Measurements from ENCODE around the gene SRGAP1. TPM values are rescaled to one million over a fixed set of nuclear protein-coding genes. Genes with fewer than 3 reads are reported as not detected.
A peak's percentile ranks its signal among the peaks of the same experiment; 100 is the strongest.

Gene SRGAP1
- total RNA-seq, 1 experiment from 2014 or later = 10.9 TPM

- no peak for DNase-seq (ENCODE audit: low read depth)
Measured at GRCh38 chr12:63964301-63964700, 119.8 kb downstream of the SRGAP1 start.

- no peak for DNase-seq (ENCODE audit: low read depth)
Measured at GRCh38 chr12:63965936-63966605, 121.6 kb downstream of the SRGAP1 start.

- DNase-seq (ENCODE audit: low read depth) = no peak
Measured at GRCh38 chr12:63966606-63966975, 122.1 kb downstream of the SRGAP1 start.

DNA sequence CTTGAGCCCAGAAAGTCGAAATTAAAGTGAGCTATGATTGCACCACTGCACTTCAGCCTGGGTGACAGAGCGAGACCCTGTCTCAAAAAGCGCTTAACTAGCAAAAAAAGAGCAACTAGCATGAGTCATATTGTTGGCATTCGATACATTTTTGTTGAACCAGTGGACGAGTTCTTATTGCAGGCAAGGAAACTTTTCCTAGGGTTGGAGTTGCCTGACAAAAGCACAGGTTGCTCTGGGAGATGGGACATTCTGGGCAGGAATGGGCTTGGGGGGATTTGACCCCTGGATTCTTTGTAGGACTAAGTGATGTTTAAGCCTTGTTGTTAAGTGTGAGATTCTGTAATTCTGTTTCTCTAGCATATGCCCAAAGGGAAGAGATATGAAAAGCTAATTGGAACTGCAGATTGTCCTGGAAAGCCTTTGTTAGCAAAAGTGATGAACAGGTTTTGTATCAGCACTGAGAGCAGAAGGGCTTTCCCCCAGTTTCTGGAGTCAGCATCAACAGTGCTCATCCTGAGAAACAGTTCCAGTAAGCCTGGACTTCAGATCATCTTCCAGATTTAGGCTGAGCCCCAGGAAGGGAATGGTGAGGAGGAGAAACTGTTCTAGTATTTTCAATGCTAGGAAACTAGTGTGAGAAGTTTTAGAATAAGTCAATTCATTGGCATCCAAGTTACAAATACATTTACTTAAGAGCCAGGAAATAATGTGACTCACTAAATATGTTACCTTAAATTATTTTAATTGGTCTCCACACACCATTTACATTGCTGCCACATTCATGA is 123.1 kb downstream of the SRGAP1 start:
- peak; percentile 64 for DNase-seq (ENCODE audit: low read depth)

GRCh38 chr12:63968673-63969072 is 124.2 kb downstream of the SRGAP1 start:
- DNase-seq (ENCODE audit: low read depth) = no peak

DNA sequence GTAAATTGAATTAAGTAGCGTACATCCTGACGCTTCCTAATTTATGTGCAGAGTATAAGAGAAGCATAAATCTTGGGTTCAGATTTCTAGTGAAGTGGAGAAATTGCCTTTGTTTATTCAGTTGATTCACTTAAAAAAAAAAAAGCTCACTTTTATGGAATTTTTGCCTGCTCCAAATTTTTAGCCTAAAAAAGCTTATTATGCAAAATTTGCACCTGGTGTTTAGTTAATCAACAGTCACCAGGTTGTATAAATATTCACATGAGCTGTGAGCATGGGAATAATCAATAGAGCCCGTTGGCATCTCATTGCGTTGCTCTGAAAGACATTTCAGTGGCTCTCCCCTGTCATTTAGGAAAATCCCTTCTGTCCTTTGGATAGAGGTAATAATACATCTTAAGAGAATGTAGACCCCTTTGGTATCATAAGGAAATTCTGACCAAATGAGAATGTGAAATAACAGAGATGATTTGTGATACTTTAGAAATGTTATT is 132.4 kb downstream of the SRGAP1 start:
- DNase-seq (ENCODE audit: low read depth) = no peak

DNA sequence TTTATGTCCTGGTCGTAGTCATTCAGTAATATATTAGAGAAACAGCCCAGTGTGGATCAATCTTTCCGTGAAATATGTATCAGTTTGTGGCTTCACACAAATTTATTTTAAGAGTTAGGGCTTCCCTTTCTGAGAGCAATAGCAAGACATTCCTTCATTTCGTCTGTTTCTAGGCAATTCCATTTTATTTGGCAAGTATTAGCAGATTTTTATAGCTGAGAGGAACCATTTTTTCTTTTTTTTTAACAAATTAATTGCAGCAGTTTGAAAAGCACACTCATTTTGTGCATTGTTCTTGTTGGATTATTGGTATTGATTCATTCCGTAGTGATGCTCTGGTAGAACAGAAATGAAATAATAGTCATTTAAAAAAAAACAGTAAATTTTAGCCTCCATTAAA is 132.9 kb downstream of the SRGAP1 start:
- no peak for DNase-seq (ENCODE audit: low read depth)

- DNase-seq (ENCODE audit: low read depth) = peak; percentile 83
Measured at GRCh38 chr12:63978519-63978918, 134.0 kb downstream of the SRGAP1 start.

- no peak for DNase-seq (ENCODE audit: low read depth)
Measured at GRCh38 chr12:63980211-63980610, 135.7 kb downstream of the SRGAP1 start.

DNA sequence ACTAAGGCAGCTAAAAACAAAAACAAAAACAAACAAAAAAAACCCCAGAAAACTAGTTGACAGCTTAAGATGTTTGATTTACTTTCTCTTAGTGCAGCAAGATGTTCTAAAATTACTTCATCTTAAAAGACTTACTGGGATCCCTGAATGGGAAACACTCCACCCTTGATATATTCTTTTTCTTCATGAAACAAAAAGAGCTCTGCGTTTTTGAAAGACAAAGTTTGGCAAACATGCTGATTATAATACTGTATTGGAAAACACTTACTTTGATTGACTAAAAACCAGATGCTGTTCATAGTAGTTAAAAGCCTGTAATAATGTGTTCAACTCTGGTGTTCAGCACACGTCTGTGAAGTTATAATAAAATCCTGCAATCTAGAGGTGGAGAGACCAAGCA is 136.8 kb downstream of the SRGAP1 start:
- DNase-seq (ENCODE audit: low read depth) = no peak

GRCh38 chr12:63982604-63983295 is 138.2 kb downstream of the SRGAP1 start:
- DNase-seq (ENCODE audit: low read depth) = no peak

- DNase-seq (ENCODE audit: low read depth) = no peak
Measured at GRCh38 chr12:63985456-63985855, 141.0 kb downstream of the SRGAP1 start.

DNA sequence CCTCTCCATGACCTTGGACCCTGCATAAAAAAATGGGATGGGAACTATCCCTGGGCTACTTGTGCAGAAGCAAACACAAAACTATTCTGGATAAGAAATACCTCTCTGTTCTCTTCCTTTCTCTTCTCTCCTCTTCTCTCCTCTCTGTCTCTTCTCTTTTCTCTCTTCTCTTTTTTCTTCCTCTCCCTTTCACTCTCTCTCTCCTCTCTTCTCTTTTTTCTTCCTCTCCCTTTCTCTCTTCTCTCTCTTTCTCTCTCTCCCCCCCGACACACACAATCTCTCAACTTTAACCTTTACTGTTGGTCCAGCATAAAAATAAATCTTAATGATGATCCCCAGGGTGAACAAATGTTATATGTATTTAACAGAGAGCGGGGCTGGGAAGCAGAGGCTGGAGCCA is 141.4 kb downstream of the SRGAP1 start:
- DNase-seq (ENCODE audit: low read depth) = no peak

DNA sequence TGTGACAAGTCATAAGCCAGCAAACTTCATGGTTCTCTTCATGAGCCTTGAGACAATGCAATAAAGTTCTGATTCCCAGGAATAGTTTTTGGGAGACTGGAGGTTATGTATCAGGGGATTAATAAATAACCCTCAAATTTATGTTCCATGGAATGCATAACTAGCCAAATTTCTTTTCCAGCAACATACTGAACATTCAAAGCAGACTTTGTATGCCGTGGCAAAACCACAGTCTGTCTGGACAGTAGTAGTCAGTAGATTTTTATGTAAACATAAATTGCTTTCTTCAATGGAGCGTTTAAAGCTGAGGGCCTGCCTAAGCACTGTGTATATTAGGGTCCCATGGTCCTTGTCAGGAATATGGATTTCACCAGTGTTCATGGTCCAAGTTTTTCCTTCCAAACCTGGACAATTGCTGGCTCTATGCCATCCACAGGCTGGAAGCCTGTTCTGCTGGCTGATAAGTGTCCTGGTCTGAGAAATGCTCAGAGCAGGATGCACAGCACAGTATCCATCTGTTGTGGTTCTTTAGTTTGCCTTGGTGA is 144.9 kb downstream of the SRGAP1 start:
- DNase-seq (ENCODE audit: low read depth) = no peak

GRCh38 chr12:63990828-63991547 is 146.5 kb downstream of the SRGAP1 start:
- no peak for DNase-seq (ENCODE audit: low read depth)

- no peak for DNase-seq (ENCODE audit: low read depth)
Measured at GRCh38 chr12:63994704-63995103, 150.2 kb downstream of the SRGAP1 start.

DNA sequence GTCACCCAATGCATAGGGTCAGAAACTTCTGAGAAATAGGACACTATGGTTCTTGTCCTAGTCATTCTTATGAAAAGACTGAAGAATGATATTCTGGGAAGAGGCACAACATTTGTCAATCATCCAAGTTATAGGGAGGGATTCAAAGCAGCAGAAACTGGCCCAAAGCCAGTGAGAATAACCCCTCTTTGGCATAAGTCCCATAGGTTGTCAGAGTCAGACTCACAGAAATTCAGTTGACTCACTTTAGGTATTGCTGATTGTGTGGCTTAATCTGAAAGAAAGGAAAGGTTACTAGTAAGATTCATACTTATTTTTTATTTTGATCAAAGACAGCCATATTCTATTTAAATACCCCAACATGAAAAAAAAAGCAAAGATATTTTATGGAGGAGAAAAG is 151.0 kb downstream of the SRGAP1 start:
- peak; percentile 69 for DNase-seq (ENCODE audit: low read depth)

- no peak for DNase-seq (ENCODE audit: low read depth)
Measured at GRCh38 chr12:63996556-63996955, 152.1 kb downstream of the SRGAP1 start.

GRCh38 chr12:63997198-63997597 is 152.7 kb downstream of the SRGAP1 start:
- DNase-seq (ENCODE audit: low read depth) = no peak

DNA sequence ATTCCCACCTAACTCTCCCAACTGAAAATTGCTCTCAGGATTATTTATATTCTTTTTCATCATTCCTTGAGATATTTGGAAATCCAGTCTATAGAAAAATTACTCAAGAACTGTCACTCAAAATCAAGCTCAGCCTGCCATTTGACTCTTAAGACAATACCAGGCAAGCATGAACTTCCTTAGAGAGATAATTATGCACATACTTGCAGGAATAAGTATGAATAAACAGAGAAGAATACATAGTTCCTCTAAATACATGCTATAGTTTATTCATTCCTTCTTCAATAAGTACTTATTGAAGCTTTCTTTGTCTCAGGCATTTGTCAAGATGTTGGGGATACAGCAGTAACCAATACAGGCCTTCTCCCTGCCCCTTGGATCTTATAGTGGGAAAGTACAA is 154.1 kb downstream of the SRGAP1 start:
- no peak for DNase-seq (ENCODE audit: low read depth)

- no peak for DNase-seq (ENCODE audit: low read depth)
Measured at GRCh38 chr12:63999853-64000252, 155.4 kb downstream of the SRGAP1 start.
